Measurements from ENCODE around the gene CACNA1E.
"Not testable (repeated sequence)": the region's sequence is repeated elsewhere in the genome, so short reads cannot be mapped to it uniquely, and the experiment has no call there.

CACNA1E gene

GRCh38 chr1:181846681-181847080 lies 363.4 kb downstream of the CACNA1E start:
- no peak overlapping the region for H3K14ac ChIP-seq (ENCODE audit: low read length)
- no peak overlapping the region for H2AK5ac ChIP-seq (ENCODE audit: low read depth, low read length)
- H2BK15ac ChIP-seq (ENCODE audit: low read length) = no peak overlapping the region
- no peak overlapping the region for H2BK120ac ChIP-seq (ENCODE audit: low read depth, low read length)
- peaks cover 0 to 2% of the 10 kb centered on the region in 2 donors for H3K9me3 ChIP-seq (replicated peaks in 1 of 2; ENCODE audit: control insufficient read depth in 2 of 2, insufficient read depth in 1 of 2, low read depth in 1 of 2, low read length in 2 of 2)
- H3K4me2 ChIP-seq (ENCODE audit: insufficient read depth, low read length, poor library complexity, severe bottlenecking) = no peak overlapping the region
- no peaks in the 10 kb centered on the region for H3K79me1 ChIP-seq (ENCODE audit: low read depth, low read length)
- H4K91ac ChIP-seq (ENCODE audit: low read depth, low read length, poor library complexity) = no peak overlapping the region
- H3K23ac ChIP-seq (ENCODE audit: low read depth, low read length, poor library complexity) = no peak overlapping the region
- no peak overlapping the region for H4K8ac ChIP-seq (ENCODE audit: low read depth, low read length)
- no peak overlapping the region for H3K4ac ChIP-seq (ENCODE audit: low read length)
- H3K9ac ChIP-seq (ENCODE audit: low read depth, low read length, poor library complexity) = no peak overlapping the region
- no peak overlapping the region for H3K18ac ChIP-seq (ENCODE audit: low read length)
- H3K27me3 ChIP-seq (ENCODE audit: control insufficient read depth in 3 of 3, insufficient read depth in 3 of 3, low read depth in 1 of 3, low read length in 3 of 3) = no peaks in the 10 kb centered on the region
- no peak for DNase-seq (ENCODE audit: low spot score)
- H3K27ac ChIP-seq (replicated peaks; ENCODE audit: low read length) = no peak overlapping the region
- no peak overlapping the region for H2BK5ac ChIP-seq (ENCODE audit: low read length)
- H2BK12ac ChIP-seq (ENCODE audit: low read length) = no peak overlapping the region
- no peaks in the 10 kb centered on the region for H3K4me1 ChIP-seq (ENCODE audit: control insufficient read depth in 2 of 2, insufficient read depth in 1 of 2, low read depth in 1 of 2, low read length in 2 of 2)
- H3K36me3 ChIP-seq (replicated peaks in 1 of 2; ENCODE audit: control insufficient read depth in 2 of 2, insufficient read depth in 2 of 2, low read length in 2 of 2) = no peaks in the 10 kb centered on the region
- no peak overlapping the region for H2AFZ ChIP-seq (ENCODE audit: low read length)
- no peak overlapping the region for H3K4me3 ChIP-seq (ENCODE audit: low read length in 2 of 2)

- no peaks in the 10 kb centered on the region for H3K36me3 ChIP-seq (replicated peaks in 1 of 2; ENCODE audit: control insufficient read depth in 2 of 2, insufficient read depth in 2 of 2, low read length in 2 of 2)
- H3K4me1 ChIP-seq (ENCODE audit: control insufficient read depth in 2 of 2, insufficient read depth in 1 of 2, low read depth in 1 of 2, low read length in 2 of 2) = no peaks in the 10 kb centered on the region
- no peak overlapping the region for H3K4ac ChIP-seq (ENCODE audit: low read length)
- H3K9ac ChIP-seq (ENCODE audit: low read depth, low read length, poor library complexity) = no peak overlapping the region
- no peaks in the 10 kb centered on the region for H3K79me1 ChIP-seq (ENCODE audit: low read depth, low read length)
- H4K8ac ChIP-seq (ENCODE audit: low read depth, low read length) = no peak overlapping the region
- H2AFZ ChIP-seq (ENCODE audit: low read length) = no peak overlapping the region
- no peak for DNase-seq (ENCODE audit: low spot score)
- H3K27ac ChIP-seq (replicated peaks; ENCODE audit: low read length) = no peak overlapping the region
- H3K18ac ChIP-seq (ENCODE audit: low read length) = peak overlapping the region; percentile 13
- H3K4me2 ChIP-seq (ENCODE audit: insufficient read depth, low read length, poor library complexity, severe bottlenecking) = no peak overlapping the region
- no peak overlapping the region for H2BK12ac ChIP-seq (ENCODE audit: low read length)
- no peak overlapping the region for H2BK15ac ChIP-seq (ENCODE audit: low read length)
- H3K9me3 ChIP-seq (replicated peaks in 1 of 2; ENCODE audit: control insufficient read depth in 2 of 2, insufficient read depth in 1 of 2, low read depth in 1 of 2, low read length in 2 of 2) = peaks cover 0 to 2% of the 10 kb centered on the region in 2 donors
- H3K23ac ChIP-seq (ENCODE audit: low read depth, low read length, poor library complexity) = no peak overlapping the region
- no peaks in the 10 kb centered on the region for H3K27me3 ChIP-seq (ENCODE audit: control insufficient read depth in 3 of 3, insufficient read depth in 3 of 3, low read depth in 1 of 3, low read length in 3 of 3)
- WGBS, 2 donors (ENCODE audit: extremely low coverage in 2 of 2, insufficient read length in 2 of 2, insufficient replicate concordance in 1 of 2) = no CpG with 5 or more reads among the region's 4 CpGs
- H2BK120ac ChIP-seq (ENCODE audit: low read depth, low read length) = peak overlapping the region; percentile 67
- no peak overlapping the region for H3K14ac ChIP-seq (ENCODE audit: low read length)
- no peak overlapping the region for H4K91ac ChIP-seq (ENCODE audit: low read depth, low read length, poor library complexity)
- peak overlapping the region in 1 of 2 donors; percentile 35 for H3K4me3 ChIP-seq (ENCODE audit: low read length in 2 of 2)
- H2AK5ac ChIP-seq (ENCODE audit: low read depth, low read length) = no peak overlapping the region
- H2BK5ac ChIP-seq (ENCODE audit: low read length) = no peak overlapping the region
These were observed 365.8 kb downstream of the CACNA1E start for GRCh38 chr1:181849071-181849470.

DNA sequence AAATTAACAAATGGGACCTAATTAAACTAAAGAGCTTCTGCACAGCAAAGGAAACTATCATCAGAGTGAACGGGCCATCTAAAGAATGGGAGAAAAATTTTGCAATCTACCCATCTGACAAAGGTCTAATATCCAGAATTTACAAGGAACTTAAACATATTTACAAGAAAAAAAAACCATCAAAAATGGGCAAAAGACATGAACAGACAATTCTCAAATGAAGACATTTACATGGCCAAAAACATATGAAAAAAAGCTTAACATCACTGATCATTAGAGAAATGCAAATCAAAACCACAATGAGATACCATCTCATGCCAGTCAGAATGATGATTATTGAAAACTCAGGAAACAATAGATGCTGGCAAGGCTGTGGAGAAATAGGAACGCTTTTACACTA lies 370.9 kb downstream of the CACNA1E start:
- not testable (repeated sequence) for H3K4me1 ChIP-seq (ENCODE audit: control insufficient read depth in 2 of 2, insufficient read depth in 1 of 2, low read depth in 1 of 2, low read length in 2 of 2); H3K79me1 ChIP-seq (ENCODE audit: low read depth, low read length); H3K4ac ChIP-seq (ENCODE audit: low read length); H2BK15ac ChIP-seq (ENCODE audit: low read length); H4K91ac ChIP-seq (ENCODE audit: low read depth, low read length, poor library complexity); H2AK5ac ChIP-seq (ENCODE audit: low read depth, low read length); H3K4me3 ChIP-seq (ENCODE audit: low read length in 2 of 2); H3K9me3 ChIP-seq (replicated peaks in 1 of 2; ENCODE audit: control insufficient read depth in 2 of 2, insufficient read depth in 1 of 2, low read depth in 1 of 2, low read length in 2 of 2); H3K14ac ChIP-seq (ENCODE audit: low read length); H3K4me2 ChIP-seq (ENCODE audit: insufficient read depth, low read length, poor library complexity, severe bottlenecking); H2BK5ac ChIP-seq (ENCODE audit: low read length); H2BK12ac ChIP-seq (ENCODE audit: low read length); H3K27me3 ChIP-seq (ENCODE audit: control insufficient read depth in 3 of 3, insufficient read depth in 3 of 3, low read depth in 1 of 3, low read length in 3 of 3); H2AFZ ChIP-seq (ENCODE audit: low read length); DNase-seq (ENCODE audit: low spot score); H3K23ac ChIP-seq (ENCODE audit: low read depth, low read length, poor library complexity); H2BK120ac ChIP-seq (ENCODE audit: low read depth, low read length); H3K18ac ChIP-seq (ENCODE audit: low read length); H3K9ac ChIP-seq (ENCODE audit: low read depth, low read length, poor library complexity); H3K36me3 ChIP-seq (replicated peaks in 1 of 2; ENCODE audit: control insufficient read depth in 2 of 2, insufficient read depth in 2 of 2, low read length in 2 of 2); H4K8ac ChIP-seq (ENCODE audit: low read depth, low read length); H3K27ac ChIP-seq (replicated peaks; ENCODE audit: low read length)
- no CpG with 5 or more reads among the region's 2 CpGs for WGBS, 2 donors (ENCODE audit: extremely low coverage in 2 of 2, insufficient read length in 2 of 2, insufficient replicate concordance in 1 of 2)

- DNase-seq (ENCODE audit: low spot score) = no peak
- H2BK120ac ChIP-seq (ENCODE audit: low read depth, low read length) = no peak overlapping the region
- no peaks in the 10 kb centered on the region for H3K79me1 ChIP-seq (ENCODE audit: low read depth, low read length)
- H3K18ac ChIP-seq (ENCODE audit: low read length) = no peak overlapping the region
- H3K9ac ChIP-seq (ENCODE audit: low read depth, low read length, poor library complexity) = no peak overlapping the region
- H4K8ac ChIP-seq (ENCODE audit: low read depth, low read length) = no peak overlapping the region
- H2BK5ac ChIP-seq (ENCODE audit: low read length) = no peak overlapping the region
- no peaks in the 10 kb centered on the region for H3K36me3 ChIP-seq (replicated peaks in 1 of 2; ENCODE audit: control insufficient read depth in 2 of 2, insufficient read depth in 2 of 2, low read length in 2 of 2)
- no peak overlapping the region for H3K4me3 ChIP-seq (ENCODE audit: low read length in 2 of 2)
- no peaks in the 10 kb centered on the region for H3K4me1 ChIP-seq (ENCODE audit: control insufficient read depth in 2 of 2, insufficient read depth in 1 of 2, low read depth in 1 of 2, low read length in 2 of 2)
- H2BK15ac ChIP-seq (ENCODE audit: low read length) = no peak overlapping the region
- no peak overlapping the region for H3K27ac ChIP-seq (replicated peaks; ENCODE audit: low read length)
- H3K4ac ChIP-seq (ENCODE audit: low read length) = no peak overlapping the region
- no peak overlapping the region for H3K4me2 ChIP-seq (ENCODE audit: insufficient read depth, low read length, poor library complexity, severe bottlenecking)
- H4K91ac ChIP-seq (ENCODE audit: low read depth, low read length, poor library complexity) = no peak overlapping the region
- no peak overlapping the region for H2BK12ac ChIP-seq (ENCODE audit: low read length)
- H3K23ac ChIP-seq (ENCODE audit: low read depth, low read length, poor library complexity) = no peak overlapping the region
- H3K9me3 ChIP-seq (replicated peaks in 1 of 2; ENCODE audit: control insufficient read depth in 2 of 2, insufficient read depth in 1 of 2, low read depth in 1 of 2, low read length in 2 of 2) = no peaks in the 10 kb centered on the region
- no CpG with 5 or more reads among the region's 1 CpG for WGBS, 2 donors (ENCODE audit: extremely low coverage in 2 of 2, insufficient read length in 2 of 2, insufficient replicate concordance in 1 of 2)
- H2AFZ ChIP-seq (ENCODE audit: low read length) = no peak overlapping the region
- no peak overlapping the region for H2AK5ac ChIP-seq (ENCODE audit: low read depth, low read length)
- no peaks in the 10 kb centered on the region for H3K27me3 ChIP-seq (ENCODE audit: control insufficient read depth in 3 of 3, insufficient read depth in 3 of 3, low read depth in 1 of 3, low read length in 3 of 3)
- no peak overlapping the region for H3K14ac ChIP-seq (ENCODE audit: low read length)
These were observed 372.1 kb downstream of the CACNA1E start for GRCh38 chr1:181855380-181855779.

Measured in neuronal stem cell (in vitro differentiated cells).